HUES6 (cell line): Measurements from ENCODE around the gene NTN1.
"Not testable (repeated sequence)": the region's sequence is repeated elsewhere in the genome, so short reads cannot be mapped to it uniquely, and the experiment has no call there.

Source experiments
- H3K27ac ChIP-seq: 2 replicates; pipeline ENCODE4 v1.7.0; 2013; ENCODE audit warnings: low read depth, mild to moderate bottlenecking, low read length, inconsistent platforms
- H3K27me3 ChIP-seq: 2 replicates; pipeline ENCODE4 v1.6.1; 2013; ENCODE audit warnings: low read length; ENCODE audit not compliant: control insufficient read depth, insufficient read depth
- H3K36me3 ChIP-seq: 2 replicates; pipeline ENCODE4 v1.6.1; 2013; ENCODE audit warnings: low read length; ENCODE audit not compliant: control insufficient read depth, insufficient read depth
- H3K4me1 ChIP-seq: 2 replicates; pipeline ENCODE4 v1.6.1; 2013; ENCODE audit warnings: low read length; ENCODE audit not compliant: control insufficient read depth, insufficient read depth
- H3K4me3 ChIP-seq: 2 replicates; pipeline ENCODE4 v1.5.1; 2013; ENCODE audit warnings: low read depth, low read length
- H3K9ac ChIP-seq: one replicate; pipeline ENCODE4 v1.6.1; 2013; ENCODE audit warnings: mild to moderate bottlenecking, low read length
- H3K9me3 ChIP-seq: 2 replicates; pipeline ENCODE4 v1.6.1; 2013; ENCODE audit warnings: low read depth, low read length; ENCODE audit not compliant: control insufficient read depth, insufficient read depth

The NTN1 gene

DNA sequence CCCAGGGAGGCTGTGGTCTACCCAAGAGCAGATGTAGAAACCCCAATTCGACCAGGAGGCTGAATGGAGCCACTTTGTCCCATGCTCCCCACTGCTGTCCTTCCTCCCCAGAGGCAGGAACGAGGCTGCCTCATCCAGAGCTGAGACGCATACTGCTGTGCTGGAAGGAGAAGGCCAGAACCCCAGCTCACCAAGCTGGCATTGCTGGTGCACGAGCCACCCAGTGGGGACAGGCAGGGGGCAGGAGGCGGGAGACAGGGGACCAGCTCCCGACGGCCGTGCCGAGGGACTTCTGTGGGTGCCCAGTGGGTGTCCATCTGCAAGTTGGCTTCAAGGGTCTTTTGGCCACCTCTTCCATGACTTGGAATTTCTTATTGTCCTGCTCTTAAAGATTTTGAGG, 66.6 kb downstream of the NTN1 start:
- Histone ChIP-seq H3K27ac (no peak overlapping the region), H3K36me3 (no peaks in the 10 kb centered on the region), H3K27me3 (no peaks in the 10 kb centered on the region), H3K4me3 (no peak overlapping the region), H3K9ac (no peak overlapping the region), H3K9me3 (no peaks in the 10 kb centered on the region), H3K4me1 (peaks cover 4% of the 10 kb centered on the region; the same call in 1 of the 2 replicates)

DNA sequence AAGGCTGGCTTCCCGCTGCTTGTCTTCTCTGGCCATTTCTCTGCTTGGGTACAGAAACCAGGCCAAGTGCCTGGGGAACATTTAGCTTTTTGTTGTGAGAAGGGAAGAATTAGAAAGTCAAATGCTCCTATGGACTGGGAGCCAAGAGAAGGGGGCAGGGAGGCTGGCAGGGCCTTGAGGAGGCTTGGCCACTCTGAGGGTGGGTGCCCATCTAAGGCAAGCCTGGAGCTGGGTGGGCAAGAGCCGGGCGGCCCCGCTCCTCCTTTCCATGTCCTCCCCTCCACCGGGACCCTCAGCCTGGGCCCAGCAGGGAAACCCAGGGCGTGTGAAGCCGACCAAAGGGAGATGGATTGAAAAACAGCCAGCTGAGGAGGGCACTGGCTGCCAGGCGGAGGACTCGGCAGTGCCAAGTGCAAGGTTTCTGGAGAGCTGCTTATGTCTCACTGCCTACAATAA, 69.4 kb downstream of the NTN1 start:
- Histone ChIP-seq H3K4me3 (no peak overlapping the region), H3K9me3 (no peaks in the 10 kb centered on the region), H3K27me3 (no peaks in the 10 kb centered on the region), H3K36me3 (no peaks in the 10 kb centered on the region), H3K4me1 (no peaks in the 10 kb centered on the region), H3K9ac (no peak overlapping the region), H3K27ac (no peak overlapping the region)

DNA sequence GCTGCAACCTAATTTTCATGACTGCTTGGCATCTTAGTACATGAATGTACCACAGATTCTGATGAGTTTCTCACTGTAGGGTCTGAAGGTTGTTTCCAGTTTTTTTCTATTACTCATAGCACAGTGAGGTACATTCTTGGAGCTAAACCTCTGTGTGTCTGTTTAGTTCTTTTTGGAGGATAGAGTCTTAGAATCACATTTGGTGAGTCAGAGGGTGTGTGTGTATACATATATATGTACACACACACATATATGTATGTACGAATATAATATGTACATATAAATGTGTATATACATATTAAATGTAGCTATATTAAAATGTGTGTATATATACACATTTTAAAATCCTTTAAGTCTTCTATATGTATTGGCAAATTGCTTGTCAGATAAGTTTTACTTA, 72.9 kb downstream of the NTN1 start:
- Histone ChIP-seq H3K36me3 (no peaks in the 10 kb centered on the region), H3K9ac (no peak overlapping the region), H3K27ac (no peak overlapping the region), H3K4me1 (no peaks in the 10 kb centered on the region), H3K27me3 (no peaks in the 10 kb centered on the region), H3K4me3 (no peak overlapping the region), H3K9me3 (peaks cover 2% of the 10 kb centered on the region; the same call in 1 of the 2 replicates)

DNA sequence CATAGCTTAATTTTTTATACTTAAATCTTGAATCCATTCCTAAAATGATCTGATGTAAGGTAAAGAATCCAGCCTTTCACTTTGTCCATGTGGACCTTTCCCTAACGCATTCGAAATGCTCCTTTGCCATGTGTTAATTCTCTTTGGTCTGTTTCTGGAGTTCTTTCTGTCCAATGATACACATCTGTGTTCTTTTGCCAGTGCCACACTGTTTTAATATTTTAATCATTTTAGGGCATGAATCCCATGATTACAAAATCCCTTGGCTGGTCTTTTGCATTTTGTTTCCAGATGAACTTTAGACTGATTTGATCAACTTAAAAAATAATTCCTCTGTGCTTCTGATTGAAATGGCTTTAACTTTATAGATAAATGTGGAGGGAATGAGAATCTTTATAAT, 74.1 kb downstream of the NTN1 start:
- Histone ChIP-seq H3K4me1 (no peaks in the 10 kb centered on the region), H3K36me3 (no peaks in the 10 kb centered on the region), H3K4me3 (no peak overlapping the region), H3K27me3 (no peaks in the 10 kb centered on the region), H3K27ac (no peak overlapping the region), H3K9me3 (peaks cover 2% of the 10 kb centered on the region; the same call in 1 of the 2 replicates), H3K9ac (no peak overlapping the region)

DNA sequence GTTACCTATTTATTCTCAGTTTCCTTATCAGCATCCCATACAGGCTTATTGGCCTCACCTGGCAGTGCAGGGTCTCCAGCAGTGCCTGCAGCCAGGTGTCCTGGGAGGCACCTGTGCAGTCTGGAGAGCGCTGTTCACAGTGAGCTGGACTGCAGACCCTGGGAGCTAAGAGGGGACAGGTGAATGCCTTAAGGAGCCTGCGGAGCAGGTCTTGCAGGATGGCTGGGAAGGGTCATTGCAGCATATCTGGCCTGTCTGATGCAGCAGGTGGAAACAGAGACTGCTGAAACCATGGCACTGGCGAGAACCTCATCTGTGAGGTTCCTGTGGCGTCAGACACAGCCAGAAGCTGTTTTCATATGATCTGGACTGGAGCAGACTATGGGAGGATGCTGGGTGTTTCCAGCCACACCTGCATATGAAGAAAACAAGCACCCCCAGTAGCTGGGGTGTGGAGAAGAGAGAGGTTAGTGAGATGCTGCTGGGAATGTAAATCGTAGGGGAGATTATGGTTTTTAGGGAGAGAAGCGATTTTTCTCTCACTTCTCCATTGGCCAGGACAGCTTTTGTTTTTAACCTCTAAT, 77.0 kb downstream of the NTN1 start:
- Histone ChIP-seq H3K9ac (no peak overlapping the region), H3K9me3 (peaks cover 2% of the 10 kb centered on the region; the same call in 1 of the 2 replicates), H3K27me3 (no peaks in the 10 kb centered on the region), H3K4me3 (no peak overlapping the region), H3K4me1 (no peaks in the 10 kb centered on the region), H3K36me3 (no peaks in the 10 kb centered on the region), H3K27ac (no peak overlapping the region)

DNA sequence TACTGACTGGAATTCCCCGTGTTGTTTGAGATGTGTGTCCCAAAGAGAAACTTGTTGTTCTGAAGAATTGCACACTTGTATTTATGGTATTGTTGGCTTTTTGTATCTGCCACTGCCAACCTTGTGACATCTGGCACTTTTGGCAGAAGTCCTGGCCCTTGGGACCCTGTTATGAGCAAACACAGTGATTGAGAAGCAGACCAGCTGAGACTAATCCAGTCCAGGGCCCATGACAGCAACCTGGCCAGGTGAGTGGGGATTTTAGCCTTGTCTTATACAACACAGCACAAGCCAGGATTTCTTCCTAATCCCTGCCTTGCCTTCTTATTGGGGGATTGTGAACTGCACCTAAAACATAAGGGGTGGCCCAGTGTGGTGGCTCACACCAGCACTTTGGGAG, 80.0 kb downstream of the NTN1 start:
- Histone ChIP-seq H3K4me1 (no peaks in the 10 kb centered on the region), H3K9me3 (peaks cover 2% of the 10 kb centered on the region; the same call in 1 of the 2 replicates), H3K27ac (no peak overlapping the region), H3K9ac (no peak overlapping the region), H3K27me3 (no peaks in the 10 kb centered on the region), H3K4me3 (no peak overlapping the region), H3K36me3 (no peaks in the 10 kb centered on the region)

DNA sequence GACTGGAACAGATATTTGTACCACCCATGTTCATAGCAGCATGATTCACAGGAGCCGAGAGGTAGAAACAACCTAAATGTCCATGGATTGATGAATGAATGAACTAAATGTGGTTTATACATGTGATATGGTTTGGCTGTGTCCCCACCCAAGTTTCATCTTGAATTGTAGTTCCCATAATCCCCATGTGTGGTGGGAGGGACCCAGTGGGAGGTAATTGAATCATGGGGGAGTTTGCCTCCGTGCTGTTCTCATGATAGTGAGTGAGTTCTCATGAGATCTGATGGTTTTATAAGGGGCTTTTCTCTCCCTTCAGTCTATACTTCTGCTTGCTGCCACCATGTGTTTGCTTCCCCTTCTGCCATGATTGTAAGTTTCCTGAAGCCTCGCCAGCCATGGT, 81.9 kb downstream of the NTN1 start:
- H3K9me3 ChIP-seq, H3K4me3 ChIP-seq, H3K4me1 ChIP-seq, H3K27me3 ChIP-seq, H3K9ac ChIP-seq, H3K36me3 ChIP-seq, H3K27ac ChIP-seq: not testable (repeated sequence)

DNA sequence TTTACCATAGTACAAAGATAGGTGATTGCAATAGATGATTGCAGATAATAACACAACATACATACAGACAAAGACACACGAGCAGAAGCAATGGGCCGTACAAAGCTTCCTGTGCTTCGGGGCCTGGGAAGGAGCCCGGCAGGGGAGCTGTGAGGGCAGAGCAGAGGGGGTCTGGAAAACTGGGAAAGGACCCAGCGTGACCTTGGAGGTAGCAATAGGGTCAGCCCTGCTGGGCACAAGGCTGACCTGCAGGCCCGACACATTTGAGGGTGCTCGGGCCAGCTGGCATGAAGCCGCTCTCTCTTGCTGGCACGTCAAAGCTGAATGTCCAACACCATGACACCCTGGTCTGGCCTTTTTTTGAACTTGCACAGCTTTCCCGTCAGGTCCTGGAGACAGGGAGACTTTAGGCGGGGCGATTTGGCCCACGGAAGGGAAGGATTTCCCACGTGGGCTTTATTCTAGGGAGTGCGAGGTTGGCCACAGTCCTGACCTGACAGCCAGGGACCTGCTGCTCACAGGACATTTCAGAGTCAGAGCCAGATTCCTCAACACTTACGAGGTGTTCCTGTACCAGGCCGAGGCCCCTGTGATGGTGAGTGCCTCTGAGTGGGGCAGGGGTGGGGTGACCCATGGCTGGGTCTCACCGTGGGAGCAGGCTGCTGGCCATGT, 83.2 kb downstream of the NTN1 start:
- Histone ChIP-seq H3K4me3 (no peak overlapping the region), H3K4me1 (peaks cover 13% of the 10 kb centered on the region; the same call in 1 of the 2 replicates), H3K9me3 (no peaks in the 10 kb centered on the region), H3K36me3 (no peaks in the 10 kb centered on the region), H3K9ac (no peak overlapping the region), H3K27ac (no peak overlapping the region), H3K27me3 (no peaks in the 10 kb centered on the region)

DNA sequence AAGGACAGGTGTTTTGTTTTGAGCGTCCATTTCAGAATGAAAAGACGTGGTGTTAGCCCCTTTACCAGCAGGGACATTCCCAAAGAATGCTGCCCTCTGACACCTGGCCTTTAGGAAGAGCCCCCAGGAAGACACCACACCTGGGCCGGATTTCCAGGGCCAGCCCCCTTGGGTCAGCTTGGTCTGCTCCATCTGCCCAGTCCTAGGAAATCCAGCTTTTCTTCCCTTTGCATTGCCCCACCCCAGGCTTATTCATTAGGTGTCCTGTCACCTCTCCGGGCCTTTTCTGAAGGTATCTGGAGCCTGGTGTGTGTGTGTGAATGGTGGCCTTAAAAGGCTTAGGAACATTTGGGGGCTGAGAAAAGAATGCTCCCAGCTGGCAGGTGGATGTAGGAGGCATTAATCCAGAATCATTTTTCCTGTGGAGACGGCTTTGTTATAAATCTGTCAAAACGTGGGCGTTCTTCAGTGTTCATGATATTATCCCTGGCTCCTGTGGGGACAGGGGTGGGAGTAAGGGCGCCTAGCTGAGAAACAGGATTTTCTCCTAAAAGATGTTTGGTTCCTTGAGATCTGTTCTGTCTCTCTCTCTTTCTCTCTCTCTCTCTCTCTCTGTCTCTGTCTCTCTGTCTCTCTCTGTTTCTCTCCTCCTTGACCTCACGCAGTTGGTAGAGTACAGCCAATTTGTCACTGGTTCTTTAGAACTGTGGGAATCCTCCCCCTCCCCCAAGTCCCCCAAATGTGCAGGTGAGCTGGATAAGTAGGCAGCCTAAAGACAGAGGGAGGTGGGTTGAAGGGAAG, 84.0 kb downstream of the NTN1 start:
- Histone ChIP-seq H3K9me3 (no peaks in the 10 kb centered on the region), H3K36me3 (no peaks in the 10 kb centered on the region), H3K9ac (no peak overlapping the region), H3K4me1 (peaks cover 15% of the 10 kb centered on the region; the same call in 1 of the 2 replicates), H3K4me3 (no peak overlapping the region), H3K27me3 (no peaks in the 10 kb centered on the region), H3K27ac (no peak overlapping the region)

DNA sequence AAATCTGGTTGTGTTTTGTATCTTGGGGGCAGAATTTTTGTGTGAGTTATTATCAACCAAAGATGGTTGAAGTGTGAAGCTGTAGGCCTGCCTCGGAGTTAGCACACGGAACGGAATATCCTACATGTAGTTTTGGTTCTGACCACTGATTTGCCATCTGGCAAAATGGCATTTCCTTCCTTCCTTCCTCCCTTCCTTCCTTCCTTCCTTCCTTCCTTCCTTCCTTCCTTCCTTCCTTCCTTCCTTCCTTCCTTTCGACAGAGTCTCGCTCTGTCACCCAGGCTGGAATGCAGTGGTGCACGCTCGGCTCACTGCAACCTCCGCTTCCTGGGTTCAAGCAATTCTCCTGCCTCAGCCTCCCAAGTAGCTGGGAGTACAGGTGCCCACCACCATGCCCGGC, 85.0 kb downstream of the NTN1 start:
- H3K4me3 ChIP-seq, H3K27me3 ChIP-seq, H3K9me3 ChIP-seq, H3K9ac ChIP-seq, H3K36me3 ChIP-seq, H3K27ac ChIP-seq: not testable (repeated sequence)
- peaks cover 23% of the 10 kb centered on the region for H3K4me1 ChIP-seq

DNA sequence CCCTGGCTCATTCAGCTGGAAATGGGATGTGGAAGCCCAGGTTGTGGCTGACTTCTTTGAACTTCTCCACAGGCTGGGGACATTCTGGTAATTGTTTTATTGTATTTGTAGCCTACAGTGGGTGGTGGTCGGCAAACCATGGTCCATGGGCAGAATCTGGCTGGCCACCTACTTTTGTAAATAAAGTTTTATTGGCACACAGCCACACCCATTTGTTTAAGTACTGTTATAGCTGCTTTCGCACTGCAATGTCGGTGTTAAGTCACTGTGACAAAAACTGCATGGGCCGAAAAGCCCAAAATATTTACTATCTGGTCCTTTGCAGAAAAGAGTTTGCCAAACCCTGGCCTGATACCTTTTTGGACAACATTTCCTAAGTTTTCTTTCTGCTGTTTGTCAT, 86.2 kb downstream of the NTN1 start:
- no peak overlapping the region for H3K9ac ChIP-seq
- no peak overlapping the region for H3K4me3 ChIP-seq
- no peaks in the 10 kb centered on the region for H3K36me3 ChIP-seq
- no peaks in the 10 kb centered on the region for H3K9me3 ChIP-seq
- no peaks in the 10 kb centered on the region for H3K27me3 ChIP-seq
- H3K27ac ChIP-seq: no peak overlapping the region
- peaks cover 25% of the 10 kb centered on the region for H3K4me1 ChIP-seq
